ENCODE measurements around the gene FAM3D.

GRCh38 chr3:58654466-58654865 is 12.1 kb downstream of the FAM3D start:
- TF ChIP-seq CTCF (IDR thresholded peaks at IDR 0.05) (no peak), POLR2AphosphoS5 (IDR thresholded peaks at IDR 0.05; ENCODE audit: low read depth, low read length) (no peak), TCF7L2 (IDR thresholded peaks at IDR 0.05; ENCODE audit: low read depth, low read length) (no peak), REST (IDR thresholded peaks at IDR 0.05; ENCODE audit: insufficient read depth in 1 of 2, low read depth in 2 of 2, low read length in 1 of 2) (no peak)

All from Panc1 (cell line).